Activated naive CD4-positive, alpha-beta T cell (primary cell): ENCODE results near the gene LRP3.
"Not testable (repeated sequence)": the region's sequence is repeated elsewhere in the genome, so short reads cannot be mapped to it uniquely, and the experiment has no call there.

ENCODE experiments used
- DNase-seq, 4 experiments: peaks; one replicate each; lab custom pipeline; 2025; lab: John Stamatoyannopoulos, UW

Gene LRP3

DNA sequence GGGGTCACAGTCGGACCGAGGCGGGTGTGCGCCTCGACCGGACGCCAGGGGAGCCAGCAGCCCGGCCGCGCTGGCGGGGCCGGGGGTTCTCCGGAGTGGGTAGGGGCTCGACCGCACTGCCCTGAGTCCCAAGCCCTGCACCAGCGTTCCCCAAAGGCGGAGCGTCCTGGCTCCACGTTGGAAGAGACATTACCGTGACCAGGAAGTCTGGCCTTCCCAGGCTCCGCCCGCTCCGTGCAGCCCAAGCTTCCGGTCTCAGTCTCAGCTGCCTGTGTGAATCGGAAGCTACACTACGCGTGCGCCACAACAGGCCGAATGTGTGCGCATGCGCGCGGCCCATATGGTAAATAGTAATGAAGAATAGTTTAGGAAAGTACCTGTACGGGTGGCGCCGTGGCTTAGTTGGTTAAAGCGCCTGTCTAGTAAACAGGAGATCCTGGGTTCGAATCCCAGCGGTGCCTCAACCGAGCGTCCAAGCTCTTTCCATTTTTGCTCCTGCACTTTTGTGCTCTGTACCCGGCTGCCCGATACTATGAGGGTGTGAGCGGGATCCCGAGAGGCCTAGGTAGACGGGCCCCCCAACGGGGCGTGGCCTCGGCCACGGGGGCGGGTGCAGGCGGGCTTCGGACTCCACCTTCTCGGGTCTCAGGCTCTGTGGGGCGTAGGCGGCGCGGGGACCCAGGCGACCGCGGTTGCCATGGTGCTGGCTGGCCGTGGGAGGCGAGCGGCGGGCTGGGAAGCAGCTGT, 17.3 kb upstream of the LRP3 start:
- DNase-seq, result peak; percentile 95 to 99 (median 98)

- peak in 3 of 4 experiments; percentile 68 to 85 (median 79) for DNase-seq
Observed at GRCh38 chr19:33177417-33177979, 16.6 kb upstream of the LRP3 start.

GRCh38 chr19:33186431-33187182, 7.5 kb upstream of the LRP3 start:
- DNase-seq, result no peak

- DNase-seq, result no peak
Observed at GRCh38 chr19:33187183-33187540, 7.0 kb upstream of the LRP3 start.

GRCh38 chr19:33189453-33189852, 4.7 kb upstream of the LRP3 start:
- no peak for DNase-seq

DNA sequence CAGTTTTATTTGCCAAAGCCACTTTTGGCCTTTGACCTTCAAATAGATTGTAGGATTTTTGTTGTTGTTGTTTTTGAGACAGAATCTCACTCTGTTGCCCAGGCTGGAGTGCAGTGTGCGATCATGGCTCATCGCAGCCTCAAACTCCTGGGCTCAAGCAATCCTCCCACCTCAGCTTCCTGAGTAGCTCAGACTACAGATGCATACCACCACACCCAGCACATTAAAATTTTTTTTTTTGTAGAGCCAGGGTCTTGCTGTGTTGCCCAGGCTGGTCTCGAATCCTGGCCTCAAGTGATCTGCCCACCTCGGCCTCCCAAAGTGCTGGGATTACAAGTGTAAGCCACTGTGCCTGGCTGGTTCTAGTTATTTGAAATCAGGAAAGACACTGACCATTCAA, 3.0 kb upstream of the LRP3 start:
- DNase-seq, result not testable (repeated sequence)

GRCh38 chr19:33191501-33191900, 2.6 kb upstream of the LRP3 start:
- no peak for DNase-seq

DNA sequence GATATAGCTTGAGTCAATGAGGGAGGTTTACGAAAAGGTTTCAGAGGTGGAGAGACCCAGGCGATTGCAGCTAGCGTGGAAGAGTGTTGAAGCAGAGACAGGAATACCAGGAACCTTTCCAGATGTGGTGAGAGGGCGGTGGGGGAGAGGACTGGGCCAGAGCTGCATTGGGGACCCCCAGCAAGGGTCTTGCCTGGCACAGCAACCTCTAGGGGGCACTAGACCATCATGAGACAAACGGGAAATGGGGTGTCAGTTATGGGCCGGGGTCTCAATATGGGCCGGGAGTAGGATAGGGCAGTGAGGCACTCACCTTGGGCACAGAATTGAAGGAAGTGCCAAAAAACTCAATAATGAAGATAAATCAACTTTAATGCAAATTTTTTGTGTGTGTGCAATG, 2.1 kb upstream of the LRP3 start:
- no peak for DNase-seq

GRCh38 chr19:33193269-33193864, 763 bp upstream of the LRP3 start:
- DNase-seq, result no peak

DNA sequence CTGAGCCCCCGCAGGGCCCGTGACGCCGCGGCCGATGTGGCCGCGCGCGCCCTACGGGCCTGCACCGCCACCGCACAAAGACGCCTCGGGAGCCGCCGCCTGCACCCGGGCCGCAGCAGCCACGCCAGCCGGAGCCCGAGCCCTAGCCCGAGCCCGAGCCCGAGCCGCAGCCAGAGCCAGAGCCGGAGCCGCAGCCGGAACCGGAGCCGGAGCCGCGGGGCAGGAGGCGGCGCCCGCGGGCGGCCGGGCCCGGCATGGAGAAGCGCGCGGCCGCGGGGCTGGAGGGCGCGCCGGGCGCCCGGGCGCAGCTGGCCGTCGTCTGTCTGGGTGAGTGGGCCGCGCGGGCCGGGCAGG, 379 bp downstream of the LRP3 start:
- DNase-seq, result no peak

DNA sequence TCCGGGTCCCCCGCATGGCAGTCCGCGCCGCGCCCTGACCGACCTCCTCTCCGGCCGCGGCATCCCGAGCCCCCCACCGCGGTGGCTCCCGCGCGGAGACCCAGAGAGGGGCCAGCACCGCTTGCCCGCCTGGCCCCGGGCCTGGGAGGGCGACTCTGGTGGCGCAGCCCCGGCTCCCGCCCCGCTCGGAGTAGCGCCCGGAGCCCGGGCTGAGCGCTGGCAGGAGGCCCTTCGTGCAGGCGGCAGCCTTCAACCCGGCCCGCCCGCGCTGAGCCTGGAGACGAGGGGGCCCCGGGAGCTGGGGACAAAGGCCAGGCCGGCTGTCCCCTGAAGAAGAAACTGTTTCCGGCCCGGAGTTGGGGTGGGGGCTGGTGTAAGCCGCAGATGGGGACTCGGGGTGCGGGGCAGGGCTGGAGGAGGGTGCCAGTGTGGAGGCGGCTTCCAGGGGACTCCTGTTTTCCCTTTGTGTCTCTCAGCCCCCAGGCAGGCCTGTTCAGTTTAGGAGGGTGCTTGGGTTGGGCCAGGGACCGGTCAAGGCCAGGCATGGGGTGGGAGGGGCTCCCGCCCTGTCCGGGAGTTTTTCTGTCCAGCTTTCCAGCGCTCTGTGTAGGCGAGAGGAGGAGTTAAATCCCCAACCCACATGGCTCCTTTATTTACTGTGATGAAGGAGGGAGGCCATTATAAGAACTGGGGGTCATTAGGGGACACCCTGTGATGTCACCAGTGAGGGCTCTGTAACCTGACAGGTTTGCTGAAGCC, 935 bp downstream of the LRP3 start:
- no peak for DNase-seq

DNA sequence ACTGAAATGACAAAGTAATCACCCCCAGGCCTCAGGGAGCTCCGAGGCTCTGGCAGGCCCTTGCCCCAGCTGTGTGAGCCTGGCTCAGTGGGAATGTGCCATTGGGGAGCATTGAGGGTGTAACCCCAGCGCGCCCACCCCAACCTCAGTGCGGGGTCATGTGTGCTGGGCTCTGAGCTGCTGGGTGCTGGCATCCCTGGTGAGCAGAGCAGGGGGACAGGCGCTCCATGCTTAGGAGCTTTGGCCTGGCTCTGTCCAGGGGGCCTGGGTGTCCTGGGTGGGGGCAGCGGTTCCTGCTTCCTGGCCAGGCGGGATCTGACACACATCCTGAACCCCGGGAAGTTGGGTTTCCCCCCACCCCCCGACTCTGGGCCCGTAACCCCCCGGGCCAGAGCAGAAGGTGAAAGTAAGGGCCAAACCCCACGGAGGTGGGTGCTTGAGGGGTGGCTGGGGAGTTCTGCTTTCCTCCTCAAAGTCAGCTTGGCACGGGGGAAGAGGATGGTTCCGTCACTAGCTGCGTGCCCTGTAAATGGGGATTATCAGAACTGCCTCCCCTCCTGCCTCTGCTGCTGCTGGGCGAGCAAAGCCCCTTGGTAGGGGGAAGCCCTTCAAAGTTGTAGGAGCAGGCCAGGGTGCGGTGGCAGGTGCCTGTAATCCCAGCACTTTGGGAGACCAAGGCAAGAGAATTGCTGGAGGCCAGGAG, 1.7 kb downstream of the LRP3 start:
- DNase-seq, result no peak

DNA sequence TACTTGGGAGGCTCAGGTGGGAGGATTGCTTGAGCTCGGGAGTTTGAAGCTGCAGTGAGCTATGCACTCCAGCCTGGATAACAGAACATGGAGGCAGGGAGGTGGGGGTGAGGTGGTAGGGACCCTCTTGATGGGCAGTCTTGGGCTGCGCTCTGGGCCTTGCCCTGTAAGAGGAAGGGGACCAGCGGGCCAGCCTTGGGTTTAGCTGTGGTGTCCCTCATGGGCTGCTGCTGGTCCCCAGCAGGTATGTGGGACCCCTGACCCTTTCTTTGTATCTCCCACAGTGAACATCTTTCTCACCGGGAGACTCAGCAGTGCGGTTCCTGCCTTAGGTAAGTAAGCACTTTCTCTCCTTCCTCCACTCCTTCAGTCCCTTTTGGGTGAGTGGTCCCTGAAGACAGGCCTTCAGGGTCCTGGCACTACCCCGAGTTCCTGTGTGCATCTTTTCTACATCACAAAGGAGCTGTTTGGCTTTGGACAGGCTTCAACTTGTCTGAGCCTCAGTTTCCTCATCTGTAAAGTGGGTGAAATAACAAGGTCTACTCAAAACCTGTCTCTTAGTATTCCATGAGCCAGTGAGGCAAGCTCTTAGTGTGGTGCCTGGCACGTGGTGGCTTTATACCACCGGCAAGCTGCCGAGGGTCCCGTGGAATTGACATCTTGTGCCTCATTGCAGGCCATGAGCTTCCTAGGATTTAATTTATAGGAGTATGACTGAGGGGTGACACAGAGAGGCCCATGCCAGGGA, 2.5 kb downstream of the LRP3 start:
- no peak for DNase-seq

GRCh38 chr19:33197591-33198000, 3.5 kb downstream of the LRP3 start:
- DNase-seq, result no peak

- DNase-seq, result no peak
Observed at GRCh38 chr19:33198169-33198568, 4.0 kb downstream of the LRP3 start.

- DNase-seq, result no peak
Observed at GRCh38 chr19:33199441-33200265, 5.5 kb downstream of the LRP3 start.

DNA sequence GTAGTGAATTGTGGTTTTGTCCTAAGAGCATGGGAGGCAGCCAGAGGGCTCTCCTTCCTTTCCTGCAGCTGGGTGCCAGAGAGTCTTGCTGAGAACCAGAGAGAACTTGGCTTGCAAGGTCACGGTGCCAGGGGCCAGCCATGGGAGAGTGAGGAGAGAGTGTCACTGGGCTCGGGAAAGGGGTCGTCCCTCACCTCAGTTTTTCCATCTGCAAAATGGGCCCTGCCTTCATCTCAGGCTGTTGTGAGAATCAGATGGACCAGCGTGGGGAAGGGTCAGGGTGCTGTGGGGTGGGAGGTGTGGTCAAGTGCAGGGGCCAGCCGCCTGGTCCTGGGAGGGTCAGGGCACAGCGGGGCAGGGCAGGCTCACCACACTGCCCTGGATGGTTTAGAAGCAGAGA, 7.3 kb downstream of the LRP3 start:
- DNase-seq, result no peak

DNA sequence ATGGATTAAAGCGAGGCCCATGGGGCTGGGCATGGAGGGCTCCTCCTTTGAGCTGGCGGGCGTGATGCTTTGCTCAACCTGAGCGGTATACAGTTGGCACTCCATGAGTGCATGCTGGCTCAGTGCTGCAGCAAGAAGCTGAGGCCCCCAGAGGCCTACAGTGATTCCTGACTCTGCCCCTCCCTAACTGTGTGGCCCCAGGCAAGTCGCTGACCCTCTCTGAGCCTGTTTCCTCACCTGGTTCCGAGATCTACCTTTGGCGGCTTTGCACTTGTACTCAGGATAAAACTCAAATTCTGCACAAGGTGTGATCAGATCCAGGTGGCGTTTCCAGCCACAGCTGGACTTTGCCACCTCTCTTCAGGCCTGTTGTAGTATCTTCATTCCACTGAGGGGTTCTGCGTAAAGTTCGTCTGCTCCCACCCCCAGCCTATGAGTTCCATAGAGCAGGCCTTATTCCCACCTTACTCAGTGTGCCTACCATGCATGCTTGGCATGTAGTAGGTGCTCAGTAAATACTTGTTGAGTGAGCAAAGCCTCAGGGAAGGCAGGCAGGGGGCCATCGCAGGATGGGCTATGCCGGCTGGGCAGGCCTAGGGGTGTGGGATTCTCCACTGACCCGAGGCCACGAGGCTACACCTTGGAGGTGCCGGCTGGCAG, 7.9 kb downstream of the LRP3 start:
- no peak for DNase-seq
